Measurements from ENCODE around the gene SLC35G6. TPM values are rescaled to one million over a fixed set of nuclear protein-coding genes. Genes with fewer than 3 reads are reported as not detected.

SLC35G6 gene
- total RNA-seq, 2 donors from 2014 or later = 0.33 TPM; not detected in 1

DNA sequence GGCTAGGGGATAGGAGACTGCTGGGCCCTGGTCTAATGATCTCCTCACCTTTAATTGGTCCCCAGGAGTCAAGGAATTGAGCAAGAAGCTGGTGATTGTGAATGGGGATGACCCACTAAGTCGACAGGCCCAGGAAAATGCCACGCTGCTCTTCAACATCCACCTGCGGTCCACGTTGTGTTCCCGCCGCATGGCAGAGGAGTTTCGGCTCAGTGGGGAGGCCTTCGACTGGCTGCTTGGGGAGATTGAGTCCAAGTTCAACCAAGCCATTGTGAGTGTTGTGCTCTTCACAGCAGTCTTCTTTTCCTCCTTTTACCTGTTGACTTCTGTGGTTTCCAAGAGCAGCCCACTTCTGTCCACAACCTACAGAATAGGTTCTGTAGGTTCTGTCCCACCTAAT is 22.3 kb downstream of the SLC35G6 start:
- DNase-seq = no peak
- Mint-ChIP-seq H3K4me3 (no peak overlapping the region), H3K36me3 (ENCODE audit: low read depth) (peaks cover 81% of the 10 kb centered on the region), H3K27me3 (ENCODE audit: insufficient read depth) (no peaks in the 10 kb centered on the region), H3K4me1 (no peaks in the 10 kb centered on the region), H3K27ac (no peak overlapping the region), H3K9me3 (no peaks in the 10 kb centered on the region)
- Histone ChIP-seq H3K9me3 (ENCODE audit: control insufficient read depth, low read length) (no peaks in the 10 kb centered on the region), H3K36me3 (ENCODE audit: control insufficient read depth, insufficient read depth, low read length) (peaks cover 87% of the 10 kb centered on the region), H3K9ac (ENCODE audit: extremely low read depth, low read length, poor library complexity, severe bottlenecking) (no peak overlapping the region), H3K27me3 (ENCODE audit: control insufficient read depth, insufficient read depth, low read length, poor library complexity, severe bottlenecking) (no peaks in the 10 kb centered on the region), H3K27ac (ENCODE audit: low read depth, low read length) (no peak overlapping the region), H3K4me3 (ENCODE audit: low read length) (no peak overlapping the region), H3K4me1 (ENCODE audit: control insufficient read depth, insufficient read depth, low read length) (no peaks in the 10 kb centered on the region)
- no peak for TF ChIP-seq CTCF (conservative IDR thresholded peaks at IDR 0.05)
- 96% methylated on average over 8 of the region's 8 CpGs for WGBS, 2 experiments (ENCODE audit: insufficient coverage in 1 of 2, insufficient read length in 1 of 2)

- no peak overlapping the region for H3K9ac ChIP-seq (ENCODE audit: extremely low read depth, low read length, poor library complexity, severe bottlenecking)
- H3K27me3 ChIP-seq (ENCODE audit: control insufficient read depth, insufficient read depth, low read length, poor library complexity, severe bottlenecking) = no peaks in the 10 kb centered on the region
- Mint-ChIP-seq H3K9me3 (no peaks in the 10 kb centered on the region), H3K36me3 (ENCODE audit: low read depth) (peaks cover 90% of the 10 kb centered on the region), H3K4me1 (no peaks in the 10 kb centered on the region), H3K4me3 (no peak overlapping the region), H3K27me3 (ENCODE audit: insufficient read depth) (no peaks in the 10 kb centered on the region), H3K27ac (peak overlapping the region; percentile 52)
- H3K36me3 ChIP-seq (ENCODE audit: control insufficient read depth, insufficient read depth, low read length) = peaks cover 87% of the 10 kb centered on the region
- TF ChIP-seq CTCF (conservative IDR thresholded peaks at IDR 0.05) = no peak
- no peak overlapping the region for H3K27ac ChIP-seq (ENCODE audit: low read depth, low read length)
- no peak overlapping the region for H3K4me3 ChIP-seq (ENCODE audit: low read length)
- H3K4me1 ChIP-seq (ENCODE audit: control insufficient read depth, insufficient read depth, low read length) = no peaks in the 10 kb centered on the region
- no peaks in the 10 kb centered on the region for H3K9me3 ChIP-seq (ENCODE audit: control insufficient read depth, low read length)
- no peak for DNase-seq
- WGBS, 2 experiments (ENCODE audit: insufficient coverage in 1 of 2, insufficient read length in 1 of 2) = 87 to 90% methylated on average over 11 of the region's 11 CpGs
These were observed 26.9 kb downstream of the SLC35G6 start for GRCh38 chr17:7508145-7508544.

DNA sequence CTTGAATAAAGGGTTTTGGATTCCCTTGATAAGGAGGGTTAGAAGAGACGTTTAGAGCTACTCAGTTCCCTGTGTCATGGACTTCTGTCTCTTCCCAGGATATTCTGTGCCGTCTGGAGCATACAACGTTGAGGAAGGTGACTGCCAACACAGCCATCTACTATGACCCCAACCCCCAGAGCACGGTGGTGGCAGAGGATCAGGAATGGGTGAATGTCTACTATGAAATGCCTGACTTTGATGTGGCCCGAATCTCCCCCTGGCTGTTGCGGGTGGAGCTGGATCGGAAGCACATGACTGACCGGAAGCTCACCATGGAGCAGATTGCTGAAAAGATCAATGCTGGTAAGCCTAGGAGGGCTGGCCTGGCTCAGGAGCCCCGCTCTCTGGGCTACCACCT is 27.6 kb downstream of the SLC35G6 start:
- no peak overlapping the region for H3K4me3 Mint-ChIP-seq

More for the DNA sequence above, 27.6 kb downstream of the SLC35G6 start:
- Histone ChIP-seq H3K9ac (ENCODE audit: extremely low read depth, low read length, poor library complexity, severe bottlenecking) (no peak overlapping the region), H3K27me3 (ENCODE audit: control insufficient read depth, insufficient read depth, low read length, poor library complexity, severe bottlenecking) (no peaks in the 10 kb centered on the region), H3K36me3 (ENCODE audit: control insufficient read depth, insufficient read depth, low read length) (peaks cover 87% of the 10 kb centered on the region), H3K4me3 (ENCODE audit: low read length) (no peak overlapping the region), H3K9me3 (ENCODE audit: control insufficient read depth, low read length) (no peaks in the 10 kb centered on the region), H3K27ac (ENCODE audit: low read depth, low read length) (no peak overlapping the region), H3K4me1 (ENCODE audit: control insufficient read depth, insufficient read depth, low read length) (no peaks in the 10 kb centered on the region)
- DNase-seq = no peak
- no peaks in the 10 kb centered on the region for H3K27me3 Mint-ChIP-seq (ENCODE audit: insufficient read depth)
- no peak for TF ChIP-seq CTCF (conservative IDR thresholded peaks at IDR 0.05)
- peaks cover 87% of the 10 kb centered on the region for H3K36me3 Mint-ChIP-seq (ENCODE audit: low read depth)
- H3K27ac Mint-ChIP-seq = peak overlapping the region; percentile 58
- no peaks in the 10 kb centered on the region for H3K4me1 Mint-ChIP-seq
- WGBS, 2 experiments (ENCODE audit: insufficient coverage in 1 of 2, insufficient read length in 1 of 2) = 94 to 98% methylated on average over 8 to 9 of the region's 9 CpGs
- no peaks in the 10 kb centered on the region for H3K9me3 Mint-ChIP-seq
